Liver (tissue), 9 donors: ENCODE data around the gene PEX11G. TPM values are rescaled to one million over a fixed set of nuclear protein-coding genes. Genes with fewer than 3 reads are reported as not detected.

Experiments used
- DNase-seq: peaks from one replicate; pipeline ENCODE4 v3.0.0-alpha.2; 2017; ENCODE audit warnings: low spot score
- H3K27ac ChIP-seq, 2 donors: one replicate each; pipeline ENCODE4 v1.7.0; 2013; ENCODE audit warnings: inconsistent platforms in 2 of 2, low read length in 2 of 2, control low read depth in 1 of 2, low read depth in 1 of 2, mild to moderate bottlenecking in 1 of 2
- H3K27me3 ChIP-seq, 4 donors: one replicate each; pipeline versions ENCODE4 v1.6.1 to v1.7.0; 2013; ENCODE audit warnings: low read length in 3 of 4, inconsistent platforms in 1 of 4, mild to moderate bottlenecking in 1 of 4, moderate library complexity in 1 of 4; ENCODE audit not compliant: control insufficient read depth in 4 of 4, insufficient read depth in 4 of 4
- H3K36me3 ChIP-seq, 4 donors: one replicate each; pipeline versions ENCODE4 v1.6.1 to v1.7.0; 2013; ENCODE audit warnings: low read length in 3 of 4, mild to moderate bottlenecking in 3 of 4, low read depth in 1 of 4, moderate library complexity in 1 of 4; ENCODE audit not compliant: control insufficient read depth in 4 of 4, insufficient read depth in 3 of 4
- H3K4me1 ChIP-seq, 4 donors: one replicate each; pipeline versions ENCODE4 v1.6.1 to v1.7.0; 2013; ENCODE audit warnings: low read length in 3 of 4, mild to moderate bottlenecking in 3 of 4, moderate library complexity in 1 of 4; ENCODE audit not compliant: control insufficient read depth in 4 of 4, insufficient read depth in 4 of 4
- H3K4me3 ChIP-seq, 3 donors: one replicate each; pipeline versions ENCODE4 v1.6.1 to v1.7.0; 2013; ENCODE audit warnings: low read length in 3 of 3, control low read depth in 1 of 3, low read depth in 1 of 3, mild to moderate bottlenecking in 1 of 3
- H3K9ac ChIP-seq, 2 donors: one replicate each; pipeline ENCODE4 v1.7.0; 2013; ENCODE audit warnings: low read length in 2 of 2, mild to moderate bottlenecking in 2 of 2, moderate library complexity in 2 of 2, control low read depth in 1 of 2, low read depth in 1 of 2
- H3K9me3 ChIP-seq, 4 donors: one replicate each; pipeline versions ENCODE4 v1.6.1 to v1.7.0; 2013; ENCODE audit warnings: low read length in 3 of 4; ENCODE audit not compliant: control insufficient read depth in 4 of 4
- FOXA2 ChIP-seq: IDR thresholded peaks from 2 replicates; pipeline ENCODE4 v1.6.1; 2016; ENCODE audit warnings: antibody characterized with exemption
- HNF4G ChIP-seq: IDR thresholded peaks from 2 replicates; pipeline ENCODE4 v1.6.1; 2016; ENCODE audit warnings: antibody characterized with exemption
- NR2F2 ChIP-seq: IDR thresholded peaks from 2 replicates; pipeline ENCODE4 v1.6.1; 2016; ENCODE audit warnings: antibody characterized with exemption
- RAD21 ChIP-seq, 2 donors: IDR thresholded peaks; 2 replicates each; pipeline ENCODE4 v1.6.1; 2016; ENCODE audit warnings: antibody characterized with exemption in 2 of 2, mild to moderate bottlenecking in 2 of 2
- YY1 ChIP-seq: IDR thresholded peaks from 2 replicates; pipeline ENCODE4 v1.6.1; 2016; ENCODE audit warnings: antibody characterized with exemption, mild to moderate bottlenecking
- WGBS: extraction: QIAGEN DNeasy Blood & Tissue Kit; methylation state at CpG from one replicate; pipeline ENCODE4 v1.1.7; 2013; 5-methylcytosine and 5-hydroxymethylcytosine counted together
- polyA plus RNA-seq, 2 donors: library from polyadenylated mRNA; stranded (reverse) in 1 of 2; unstranded in 1 of 2; fragments of 200-250 nt in 1 of 2; fragments of >200 nt in 1 of 2; fragmentation: Nextera tagmentation in 1 of 2; extraction: Ambion mirVana in 1 of 2; gene quantifications; one replicate each; pipeline versions ENCODE4 v1.2.1 to v1.2.3, GENCODE V29; 2013 to 2015
- total RNA-seq, 2 donors: library from RNA; depleted of rRNA; stranded (reverse); fragments of >200 nt; gene quantifications; one replicate each; pipeline ENCODE4 v1.2.3, GENCODE V29; 2014
- TF ChIP-seq, protein P1 (sequence below): IDR thresholded peaks from 2 replicates; pipeline ENCODE4 v1.6.1; 2016; ENCODE audit warnings: antibody characterized with exemption, mild to moderate bottlenecking
- TF ChIP-seq, protein P2 (sequence below): IDR thresholded peaks from 2 replicates; pipeline ENCODE4 v1.6.1; 2016; ENCODE audit warnings: antibody characterized with exemption
- TF ChIP-seq, protein P3 (sequence below): IDR thresholded peaks from 2 replicates; pipeline ENCODE4 v1.6.1; 2016; ENCODE audit warnings: antibody characterized with exemption
- donor health status: healthy.
- donor health status: healthy.
- donor health status: healthy.
- donor health status: healthy.
- donor health status: healthy.

The PEX11G gene
- total and polyA plus RNA-seq, 4 donors: 1.9 to 10.9 (median 8.2) TPM

DNA sequence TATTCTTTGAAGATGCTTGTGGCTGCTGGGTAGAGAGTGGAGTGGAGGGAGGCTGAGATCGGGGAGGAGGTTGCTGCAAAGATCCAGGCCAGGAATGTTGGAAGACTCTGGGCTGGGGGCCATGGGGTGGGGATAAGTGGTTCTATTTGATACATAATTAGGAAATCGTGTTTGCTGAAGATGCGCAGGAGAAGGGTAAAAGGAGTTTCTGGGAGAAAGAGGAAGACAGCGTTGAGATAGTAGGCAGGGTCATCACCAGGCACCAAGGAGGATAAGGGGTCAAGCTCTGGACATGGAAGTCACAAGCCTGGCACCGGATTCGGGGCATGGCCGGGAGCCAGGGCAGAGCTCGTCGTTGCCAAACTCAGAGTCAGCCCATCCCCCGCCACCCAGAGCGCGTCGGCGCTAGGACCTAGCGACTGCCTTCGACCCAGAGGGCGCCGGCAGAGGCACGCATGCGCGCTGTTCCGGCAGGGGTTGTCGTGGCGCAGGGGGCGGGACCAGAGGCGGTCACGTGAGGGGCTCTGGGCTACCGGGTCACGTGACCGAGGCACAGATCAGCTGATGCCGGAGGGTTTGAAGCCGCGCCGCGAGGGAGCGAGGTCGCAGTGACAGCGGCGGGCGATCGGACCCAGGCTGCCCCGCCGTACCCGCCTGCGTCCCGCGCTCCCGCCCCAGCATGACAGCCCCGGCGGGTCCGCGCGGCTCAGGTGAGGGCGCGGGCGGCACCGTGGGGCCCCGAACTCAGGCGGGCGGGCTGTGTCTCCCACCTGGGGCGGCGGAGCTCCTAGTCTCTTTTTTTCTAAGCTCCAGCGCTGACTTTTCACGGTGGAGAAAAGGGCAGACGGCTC is 33.5 kb upstream of the PEX11G start, which contains the start of gene MCOLN1 (continued):
- TF ChIP-seq, protein P1, sequence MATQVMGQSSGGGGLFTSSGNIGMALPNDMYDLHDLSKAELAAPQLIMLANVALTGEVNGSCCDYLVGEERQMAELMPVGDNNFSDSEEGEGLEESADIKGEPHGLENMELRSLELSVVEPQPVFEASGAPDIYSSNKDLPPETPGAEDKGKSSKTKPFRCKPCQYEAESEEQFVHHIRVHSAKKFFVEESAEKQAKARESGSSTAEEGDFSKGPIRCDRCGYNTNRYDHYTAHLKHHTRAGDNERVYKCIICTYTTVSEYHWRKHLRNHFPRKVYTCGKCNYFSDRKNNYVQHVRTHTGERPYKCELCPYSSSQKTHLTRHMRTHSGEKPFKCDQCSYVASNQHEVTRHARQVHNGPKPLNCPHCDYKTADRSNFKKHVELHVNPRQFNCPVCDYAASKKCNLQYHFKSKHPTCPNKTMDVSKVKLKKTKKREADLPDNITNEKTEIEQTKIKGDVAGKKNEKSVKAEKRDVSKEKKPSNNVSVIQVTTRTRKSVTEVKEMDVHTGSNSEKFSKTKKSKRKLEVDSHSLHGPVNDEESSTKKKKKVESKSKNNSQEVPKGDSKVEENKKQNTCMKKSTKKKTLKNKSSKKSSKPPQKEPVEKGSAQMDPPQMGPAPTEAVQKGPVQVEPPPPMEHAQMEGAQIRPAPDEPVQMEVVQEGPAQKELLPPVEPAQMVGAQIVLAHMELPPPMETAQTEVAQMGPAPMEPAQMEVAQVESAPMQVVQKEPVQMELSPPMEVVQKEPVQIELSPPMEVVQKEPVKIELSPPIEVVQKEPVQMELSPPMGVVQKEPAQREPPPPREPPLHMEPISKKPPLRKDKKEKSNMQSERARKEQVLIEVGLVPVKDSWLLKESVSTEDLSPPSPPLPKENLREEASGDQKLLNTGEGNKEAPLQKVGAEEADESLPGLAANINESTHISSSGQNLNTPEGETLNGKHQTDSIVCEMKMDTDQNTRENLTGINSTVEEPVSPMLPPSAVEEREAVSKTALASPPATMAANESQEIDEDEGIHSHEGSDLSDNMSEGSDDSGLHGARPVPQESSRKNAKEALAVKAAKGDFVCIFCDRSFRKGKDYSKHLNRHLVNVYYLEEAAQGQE: no peak
- no peak for TF ChIP-seq FOXA2
- TF ChIP-seq, protein P2, sequence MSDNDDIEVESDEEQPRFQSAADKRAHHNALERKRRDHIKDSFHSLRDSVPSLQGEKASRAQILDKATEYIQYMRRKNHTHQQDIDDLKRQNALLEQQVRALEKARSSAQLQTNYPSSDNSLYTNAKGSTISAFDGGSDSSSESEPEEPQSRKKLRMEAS: no peak

DNA sequence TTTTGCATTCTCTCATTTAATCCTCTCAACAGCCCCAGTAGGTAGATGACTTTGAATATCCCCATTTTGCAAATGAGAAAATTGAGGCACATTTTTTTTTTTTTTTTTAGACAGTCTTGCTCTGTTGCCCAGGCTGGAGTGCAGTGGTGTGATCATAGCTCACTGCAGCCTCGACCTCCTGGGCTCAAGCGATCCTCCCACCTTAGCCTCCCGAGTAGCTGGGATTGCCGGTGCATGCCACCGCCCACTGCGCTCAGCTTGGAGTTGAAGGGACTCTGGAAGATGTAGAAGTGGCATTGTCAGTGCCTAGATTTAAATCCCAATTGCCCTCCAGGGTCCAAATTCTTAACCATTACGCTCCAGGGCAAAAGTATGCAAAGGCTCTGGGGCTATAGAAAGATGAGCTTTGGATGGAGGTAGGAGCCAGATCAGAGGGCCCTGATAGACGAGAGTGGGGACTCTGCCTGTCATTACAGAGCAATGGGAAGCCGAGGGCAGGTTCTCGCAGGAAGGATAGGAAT is 32.8 kb upstream of the PEX11G start:
- no peaks in the 10 kb centered on the region for H3K9me3 ChIP-seq
- no peak for DNase-seq
- H3K9ac ChIP-seq: no peak overlapping the region
- TF ChIP-seq YY1 (no peak), NR2F2 (no peak), FOXA2 (no peak), RAD21 (IDR thresholded peaks at IDR 0.05) (no peak), HNF4G (no peak)
- TF ChIP-seq, protein P1: no peak
- TF ChIP-seq, protein P3, sequence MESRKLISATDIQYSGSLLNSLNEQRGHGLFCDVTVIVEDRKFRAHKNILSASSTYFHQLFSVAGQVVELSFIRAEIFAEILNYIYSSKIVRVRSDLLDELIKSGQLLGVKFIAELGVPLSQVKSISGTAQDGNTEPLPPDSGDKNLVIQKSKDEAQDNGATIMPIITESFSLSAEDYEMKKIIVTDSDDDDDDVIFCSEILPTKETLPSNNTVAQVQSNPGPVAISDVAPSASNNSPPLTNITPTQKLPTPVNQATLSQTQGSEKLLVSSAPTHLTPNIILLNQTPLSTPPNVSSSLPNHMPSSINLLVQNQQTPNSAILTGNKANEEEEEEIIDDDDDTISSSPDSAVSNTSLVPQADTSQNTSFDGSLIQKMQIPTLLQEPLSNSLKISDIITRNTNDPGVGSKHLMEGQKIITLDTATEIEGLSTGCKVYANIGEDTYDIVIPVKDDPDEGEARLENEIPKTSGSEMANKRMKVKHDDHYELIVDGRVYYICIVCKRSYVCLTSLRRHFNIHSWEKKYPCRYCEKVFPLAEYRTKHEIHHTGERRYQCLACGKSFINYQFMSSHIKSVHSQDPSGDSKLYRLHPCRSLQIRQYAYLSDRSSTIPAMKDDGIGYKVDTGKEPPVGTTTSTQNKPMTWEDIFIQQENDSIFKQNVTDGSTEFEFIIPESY: no peak
- peaks cover 9 to 50% (median 39%) of the 10 kb centered on the region in 4 donors for H3K4me1 ChIP-seq
- H3K4me3 ChIP-seq: no peak overlapping the region
- no peaks in the 10 kb centered on the region for H3K27me3 ChIP-seq
- H3K36me3 ChIP-seq: peaks cover 0 to 3% (median 3%) of the 10 kb centered on the region in 4 donors
- H3K27ac ChIP-seq: peak overlapping the region; percentile 12 to 62
- 66% methylated on average over 10 of the region's 10 CpGs for WGBS
